Kasumi-1 (cell line): ENCODE results near the gene OPCML.
A peak's percentile ranks its signal among the peaks of the same experiment; 100 is the strongest.

Experiments
- DNase-seq, 2 experiments: peaks; one replicate each; lab custom pipeline; 2025; lab: John Stamatoyannopoulos, UW

Gene OPCML

GRCh38 chr11:132719684-132720083, 812.6 kb downstream of the OPCML start:
- no peak for DNase-seq

- DNase-seq: no peak
These were observed 813.3 kb downstream of the OPCML start for GRCh38 chr11:132718711-132719671.

GRCh38 chr11:132717824-132718223, 814.5 kb downstream of the OPCML start:
- no peak for DNase-seq

GRCh38 chr11:132716037-132716436, 816.3 kb downstream of the OPCML start:
- no peak for DNase-seq

GRCh38 chr11:132714859-132715440, 817.4 kb downstream of the OPCML start:
- no peak for DNase-seq

- no peak for DNase-seq
These were observed 819.8 kb downstream of the OPCML start for GRCh38 chr11:132712466-132712865.

GRCh38 chr11:132704781-132705375, 827.4 kb downstream of the OPCML start:
- no peak for DNase-seq

GRCh38 chr11:132692891-132693290, 839.4 kb downstream of the OPCML start:
- DNase-seq: no peak

GRCh38 chr11:132691848-132692550, 840.3 kb downstream of the OPCML start:
- no peak for DNase-seq

- DNase-seq: no peak
These were observed 845.4 kb downstream of the OPCML start for GRCh38 chr11:132686886-132687285.

GRCh38 chr11:132685174-132685611, 847.1 kb downstream of the OPCML start:
- DNase-seq: peak in 1 of 2 experiments; percentile 1

- no peak for DNase-seq
These were observed 848.7 kb downstream of the OPCML start for GRCh38 chr11:132683602-132684001.

- DNase-seq: no peak
These were observed 850.3 kb downstream of the OPCML start for GRCh38 chr11:132681971-132682370.

GRCh38 chr11:132680584-132680983, 851.7 kb downstream of the OPCML start:
- DNase-seq: no peak

- DNase-seq: no peak
These were observed 858.1 kb downstream of the OPCML start for GRCh38 chr11:132674151-132674550.

- DNase-seq: no peak
These were observed 860.4 kb downstream of the OPCML start for GRCh38 chr11:132671851-132672370.

GRCh38 chr11:132670921-132671675, 861.2 kb downstream of the OPCML start:
- no peak for DNase-seq

- DNase-seq: no peak
These were observed 862.4 kb downstream of the OPCML start for GRCh38 chr11:132669949-132670348.

GRCh38 chr11:132665205-132665604, 867.1 kb downstream of the OPCML start:
- DNase-seq: no peak

- no peak for DNase-seq
These were observed 873.6 kb downstream of the OPCML start for GRCh38 chr11:132658696-132659095.

- DNase-seq: no peak
These were observed 874.3 kb downstream of the OPCML start for GRCh38 chr11:132658004-132658403.
